ENCODE data around the gene PEAK3.
A peak's percentile ranks its signal among the peaks of the same experiment; 100 is the strongest.

Gene PEAK3

GRCh38 chr19:2320939-2321338, 39.0 kb upstream of the PEAK3 start:
- in situ Hi-C loops (cut with MboI; ENCODE audit: low sequenced_read_pairs, unreplicated experiment): no loop called here
- no peak for DNase-seq (ENCODE audit: low spot score)
- TF ChIP-seq CTCF (IDR thresholded peaks at IDR 0.05; ENCODE audit: borderline replicate concordance, control extremely low read depth, extremely low read depth, insufficient read depth, missing control alignments): no peak

- in situ Hi-C loops (cut with MboI; ENCODE audit: low sequenced_read_pairs, unreplicated experiment): no loop called here
- TF ChIP-seq CTCF (IDR thresholded peaks at IDR 0.05; ENCODE audit: borderline replicate concordance, control extremely low read depth, extremely low read depth, insufficient read depth, missing control alignments): no peak
- DNase-seq (ENCODE audit: low spot score): no peak
Measured at GRCh38 chr19:2320049-2320448, 38.1 kb upstream of the PEAK3 start.

GRCh38 chr19:2319551-2319950, 37.6 kb upstream of the PEAK3 start:
- in situ Hi-C loops (cut with MboI; ENCODE audit: low sequenced_read_pairs, unreplicated experiment): no loop called here
- DNase-seq (ENCODE audit: low spot score): no peak
- no peak for TF ChIP-seq CTCF (IDR thresholded peaks at IDR 0.05; ENCODE audit: borderline replicate concordance, control extremely low read depth, extremely low read depth, insufficient read depth, missing control alignments)

GRCh38 chr19:2318923-2319322, 36.9 kb upstream of the PEAK3 start:
- no peak for DNase-seq (ENCODE audit: low spot score)
- no peak for TF ChIP-seq CTCF (IDR thresholded peaks at IDR 0.05; ENCODE audit: borderline replicate concordance, control extremely low read depth, extremely low read depth, insufficient read depth, missing control alignments)
- in situ Hi-C loops (cut with MboI; ENCODE audit: low sequenced_read_pairs, unreplicated experiment): no loop called here

- no peak for DNase-seq (ENCODE audit: low spot score)
- in situ Hi-C loops (cut with MboI; ENCODE audit: low sequenced_read_pairs, unreplicated experiment): no loop called here
- no peak for TF ChIP-seq CTCF (IDR thresholded peaks at IDR 0.05; ENCODE audit: borderline replicate concordance, control extremely low read depth, extremely low read depth, insufficient read depth, missing control alignments)
Measured at GRCh38 chr19:2317756-2318155, 35.8 kb upstream of the PEAK3 start.

- in situ Hi-C loops (cut with MboI; ENCODE audit: low sequenced_read_pairs, unreplicated experiment): no loop called here
- no peak for TF ChIP-seq CTCF (IDR thresholded peaks at IDR 0.05; ENCODE audit: borderline replicate concordance, control extremely low read depth, extremely low read depth, insufficient read depth, missing control alignments)
- no peak for DNase-seq (ENCODE audit: low spot score)
Measured at GRCh38 chr19:2317300-2317699, 35.3 kb upstream of the PEAK3 start.

GRCh38 chr19:2315818-2316353, 33.9 kb upstream of the PEAK3 start:
- TF ChIP-seq CTCF (IDR thresholded peaks at IDR 0.05; ENCODE audit: borderline replicate concordance, control extremely low read depth, extremely low read depth, insufficient read depth, missing control alignments): peak; percentile 57
- DNase-seq (ENCODE audit: low spot score): peak; percentile 77
- in situ Hi-C loops (cut with MboI; ENCODE audit: low sequenced_read_pairs, unreplicated experiment): no loop called here

Data from GM13976 (cell line).